A549 treated with ZK216348 at 1 μM for 4 hours (cell line): ENCODE results near the gene TIMELESS. TPM values are rescaled to one million over a fixed set of nuclear protein-coding genes. Genes with fewer than 3 reads are reported as not detected.

Source experiments
- total RNA-seq: library from RNA; stranded (reverse); fragments of 200-300 nt; extraction: Qiagen RNA extraction; gene quantifications from 5 replicates; pipeline ENCODE4 v1.2.3, GENCODE V29; 2022; ENCODE audit warnings: low read depth

TIMELESS gene
- total RNA-seq = 31.9 to 39.8 TPM (median 38.2 TPM) in 5 replicates

DNA sequence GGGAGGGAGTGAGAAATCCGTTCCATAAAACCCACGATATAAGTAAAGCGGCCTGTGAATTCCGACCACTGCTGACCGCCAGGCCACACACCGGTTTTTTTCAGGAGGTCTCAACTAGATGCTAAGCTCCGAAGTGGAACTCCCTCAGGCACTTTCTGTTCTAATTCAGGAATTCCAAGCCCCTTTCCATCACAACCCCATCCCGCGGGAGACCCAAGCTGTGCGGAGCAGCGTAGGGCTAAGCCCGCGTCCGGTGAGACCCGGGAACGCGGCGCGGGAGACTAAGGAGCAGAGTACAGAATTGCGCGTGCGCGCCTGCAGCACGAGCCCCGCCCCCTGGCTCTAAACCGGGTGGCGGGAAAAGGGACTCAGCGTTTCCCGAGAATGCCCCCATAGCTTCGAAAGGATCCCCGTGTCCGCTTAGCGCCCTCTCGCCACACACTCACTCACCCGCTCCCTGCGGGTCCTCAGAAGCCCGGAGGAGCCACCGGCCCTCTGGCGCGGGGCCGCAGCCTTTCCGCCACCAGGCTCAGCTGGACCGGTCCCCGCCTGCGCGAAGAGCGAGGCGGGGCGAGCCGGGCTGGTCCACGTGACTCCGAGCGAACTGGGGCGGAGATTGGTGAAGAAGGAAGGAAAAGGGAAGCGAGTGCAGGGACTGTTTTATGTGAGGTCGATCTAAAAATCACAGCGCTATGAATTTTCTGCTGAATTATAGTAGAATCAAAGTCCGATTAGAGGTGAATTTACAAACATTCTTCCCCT, at the start of gene TIMELESS:
Gene TIMELESS, minus strand, starts transcription at position 567 of the 762 bp plus-strand sequence. CDS start 15,256 bp downstream, outside the sequence.

DNA sequence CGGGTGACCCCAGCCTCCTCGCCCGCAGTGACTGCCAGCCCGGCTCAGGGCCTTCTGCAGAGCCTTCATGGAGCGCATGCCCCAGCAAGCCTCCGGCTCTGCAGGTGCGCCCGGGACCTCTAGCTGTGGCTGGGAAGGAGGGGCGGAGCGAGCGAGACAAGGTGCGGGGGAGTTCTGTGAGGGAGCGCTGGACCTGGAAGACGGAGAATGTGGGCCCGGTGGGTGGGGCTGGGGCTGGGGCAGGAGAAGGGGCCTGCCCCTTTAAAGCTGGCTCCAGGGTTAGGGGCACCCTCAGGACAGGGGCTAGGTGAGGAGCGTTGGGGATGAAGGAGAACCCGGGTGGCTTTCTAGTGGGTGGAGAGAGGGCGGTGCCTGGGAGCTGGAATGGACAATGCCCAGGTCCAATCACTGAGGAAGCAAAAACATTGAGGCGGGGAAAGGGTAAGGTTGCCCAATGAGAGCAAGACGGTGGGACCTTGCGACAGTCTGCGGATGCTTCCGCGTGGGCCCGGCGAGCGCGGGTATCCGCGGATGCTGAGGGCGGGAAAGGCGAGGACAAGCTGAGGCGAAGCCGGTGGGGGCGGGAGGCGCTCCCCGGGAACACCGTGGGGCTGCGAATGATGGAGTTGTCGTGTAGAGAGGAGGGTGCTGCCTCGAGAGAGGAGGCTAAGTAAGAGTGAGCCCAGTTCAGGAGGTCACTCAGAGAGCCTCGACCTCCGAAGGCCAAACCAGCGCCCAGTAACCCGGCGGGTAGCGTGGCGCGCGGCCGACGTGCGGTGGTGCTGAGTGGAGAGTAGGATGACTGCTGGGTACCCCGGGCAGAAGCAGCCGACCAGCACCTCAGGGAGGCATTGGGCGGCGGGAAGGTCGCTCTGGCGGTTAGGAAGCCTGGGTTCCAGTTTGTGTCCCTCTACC, 39.1 kb upstream of the TIMELESS start, which contains the start of gene GLS2:
Gene GLS2, minus strand, starts transcription at position 121 of the 915 bp plus-strand sequence. Its CDS starts 43 bp downstream, at position 78.

GRCh38 chr12:56468216-56469006, 19.2 kb upstream of the TIMELESS start, which contains the start of gene SPRYD4:
Gene SPRYD4, plus strand, starts transcription at chr12:56468578. Its CDS starts 14 bp downstream, at chr12:56468592.

GRCh38 chr12:56454557-56454956, 5.3 kb upstream of the TIMELESS start, which contains the start of gene MIP:
Gene MIP, minus strand, starts transcription at chr12:56454657. Its CDS starts 44 bp downstream, at chr12:56454613.

Other genes starting within 250 kb of the TIMELESS start
- gene RNF41, start 227.5 kb downstream of the TIMELESS start, total RNA-seq = 22.5 to 29.2 TPM (median 24.2 TPM) in 5 replicates
- gene NABP2, start 225.1 kb downstream of the TIMELESS start, total RNA-seq = 58.8 to 64.0 TPM (median 61.2 TPM) in 5 replicates
- gene SLC39A5, start 219.4 kb downstream of the TIMELESS start, total RNA-seq = 0.21 TPM in 1 of 5 replicates, not detected in the others
- gene ANKRD52, start 191.0 kb downstream of the TIMELESS start, total RNA-seq = 30.3 to 53.2 TPM (median 47.3 TPM) in 5 replicates
- gene COQ10A, start 182.5 kb downstream of the TIMELESS start, total RNA-seq = 16.1 to 18.7 TPM (median 17.7 TPM) in 5 replicates
- gene CS, start 149.1 kb downstream of the TIMELESS start, total RNA-seq = 154 to 178 TPM (median 157 TPM) in 5 replicates
- gene CNPY2, start 133.4 kb downstream of the TIMELESS start, total RNA-seq = 128 to 145 TPM (median 143 TPM) in 5 replicates
- 10.7 to 20.5 TPM (median 16.5 TPM) in 5 replicates for gene PAN2, start 115.4 kb downstream of the TIMELESS start, total RNA-seq
- 0.31 to 0.70 TPM (median 0.46 TPM) in 5 replicates for gene IL23A, start 110.5 kb downstream of the TIMELESS start, total RNA-seq
- gene STAT2, start 89.3 kb downstream of the TIMELESS start, total RNA-seq = 11.3 to 15.1 TPM (median 12.0 TPM) in 5 replicates
- gene APOF, start 86.6 kb downstream of the TIMELESS start, total RNA-seq = not detected in 5 replicates
- gene MIP, start 5.2 kb upstream of the TIMELESS start, total RNA-seq = not detected in 5 replicates
- 1.5 to 2.0 TPM (median 1.9 TPM) in 5 replicates for gene SPRYD4, start 19.2 kb upstream of the TIMELESS start, total RNA-seq
- gene GLS2, start 38.7 kb upstream of the TIMELESS start, total RNA-seq = 0.12 to 1.5 TPM (median 0.27 TPM) in 3 of 5 replicates, not detected in the others
- 8.0 to 16.8 TPM (median 14.3 TPM) in 5 replicates for gene RBMS2, start 72.4 kb upstream of the TIMELESS start, total RNA-seq
- 27.8 to 46.8 TPM (median 42.9 TPM) in 5 replicates for gene BAZ2A, start 180.9 kb upstream of the TIMELESS start, total RNA-seq
- gene ATP5F1B, start 196.6 kb upstream of the TIMELESS start, total RNA-seq = 708 to 1,018 TPM (median 924 TPM) in 5 replicates
- gene PTGES3, start 238.9 kb upstream of the TIMELESS start, total RNA-seq = 257 to 433 TPM (median 394 TPM) in 5 replicates